ENCODE results near the gene MAP4. TPM values are rescaled to one million over a fixed set of nuclear protein-coding genes. Genes with fewer than 3 reads are reported as not detected.

Gene MAP4
- total and polyA plus RNA-seq, 4 donors, result 110 to 467 (median 266) TPM

GRCh38 chr3:47865192-47865591 lies 151.0 kb downstream of the MAP4 start:
- ATAC-seq (ENCODE audit: low FRiP score) (no peak), DNase-seq (no peak)
- Histone ChIP-seq H3K9me3 (ENCODE audit: control insufficient read depth, low read length) (no peaks in the 10 kb centered on the region), H3K36me3 (ENCODE audit: control insufficient read depth in 1 of 2, insufficient read depth in 2 of 2, low read length in 1 of 2) (peaks cover 1 to 15% of the 10 kb centered on the region in 2 donors), H3K4me1 (ENCODE audit: control insufficient read depth in 1 of 2, insufficient read depth in 2 of 2, low read length in 2 of 2) (no peaks in the 10 kb centered on the region), H3K27me3 (ENCODE audit: control insufficient read depth in 1 of 2, insufficient read depth in 2 of 2, low read length in 1 of 2) (no peaks in the 10 kb centered on the region), H3K27ac (ENCODE audit: low read depth in 1 of 2, low read length in 2 of 2) (no peak overlapping the region), H3K4me3 (ENCODE audit: low read length in 2 of 2) (no peak overlapping the region)
- WGBS, 2 donors, result 49% methylated on average over 3 of the region's 3 CpGs
- intact Hi-C loops (cut with DNase I), result no loop called here

- 87 to 88% methylated on average over 12 of the region's 12 CpGs for WGBS, 2 donors
Observed at GRCh38 chr3:47863391-47864128, 152.7 kb downstream of the MAP4 start.

GRCh38 chr3:47859956-47860605 lies 156.1 kb downstream of the MAP4 start:
- no peak overlapping the region for H3K27ac ChIP-seq (ENCODE audit: low read depth in 1 of 2, low read length in 2 of 2)

More at GRCh38 chr3:47863391-47864128, 152.7 kb downstream of the MAP4 start:
- DNase-seq, result peak in 1 of 2 donors; percentile 30
- Histone ChIP-seq H3K36me3 (ENCODE audit: control insufficient read depth in 1 of 2, insufficient read depth in 2 of 2, low read length in 1 of 2) (peaks cover 0 to 8% of the 10 kb centered on the region in 2 donors), H3K27me3 (ENCODE audit: control insufficient read depth in 1 of 2, insufficient read depth in 2 of 2, low read length in 1 of 2) (no peaks in the 10 kb centered on the region), H3K4me3 (ENCODE audit: low read length in 2 of 2) (no peak overlapping the region), H3K4me1 (ENCODE audit: control insufficient read depth in 1 of 2, insufficient read depth in 2 of 2, low read length in 2 of 2) (no peaks in the 10 kb centered on the region), H3K9me3 (ENCODE audit: control insufficient read depth, low read length) (no peaks in the 10 kb centered on the region), H3K27ac (ENCODE audit: low read depth in 1 of 2, low read length in 2 of 2) (no peak overlapping the region)
- intact Hi-C loops (cut with DNase I), result no loop called here
- no peak for ATAC-seq (ENCODE audit: low FRiP score)

GRCh38 chr3:47857151-47857550 lies 159.1 kb downstream of the MAP4 start:
- H3K36me3 ChIP-seq (ENCODE audit: control insufficient read depth in 1 of 2, insufficient read depth in 2 of 2, low read length in 1 of 2), result peaks cover 0 to 4% of the 10 kb centered on the region in 2 donors
- H3K4me3 ChIP-seq (ENCODE audit: low read length in 2 of 2), result no peak overlapping the region
- no peaks in the 10 kb centered on the region for H3K4me1 ChIP-seq (ENCODE audit: control insufficient read depth in 1 of 2, insufficient read depth in 2 of 2, low read length in 2 of 2)
- DNase-seq (peak in 1 of 2 donors; percentile 26), ATAC-seq (ENCODE audit: low FRiP score) (no peak)
- intact Hi-C loops (cut with DNase I), result no loop called here
- H3K27ac ChIP-seq (ENCODE audit: low read depth in 1 of 2, low read length in 2 of 2), result no peak overlapping the region
- WGBS, 2 donors, result 77 to 78% methylated on average over 2 of the region's 2 CpGs
- no peaks in the 10 kb centered on the region for H3K27me3 ChIP-seq (ENCODE audit: control insufficient read depth in 1 of 2, insufficient read depth in 2 of 2, low read length in 1 of 2)
- no peaks in the 10 kb centered on the region for H3K9me3 ChIP-seq (ENCODE audit: control insufficient read depth, low read length)

More at GRCh38 chr3:47859956-47860605, 156.1 kb downstream of the MAP4 start:
- no peaks in the 10 kb centered on the region for H3K9me3 ChIP-seq (ENCODE audit: control insufficient read depth, low read length)
- H3K4me3 ChIP-seq (ENCODE audit: low read length in 2 of 2), result no peak overlapping the region
- WGBS, 2 donors, result 92 to 94% methylated on average over 4 of the region's 4 CpGs
- no peaks in the 10 kb centered on the region for H3K27me3 ChIP-seq (ENCODE audit: control insufficient read depth in 1 of 2, insufficient read depth in 2 of 2, low read length in 1 of 2)
- intact Hi-C loops (cut with DNase I), result no loop called here
- H3K36me3 ChIP-seq (ENCODE audit: control insufficient read depth in 1 of 2, insufficient read depth in 2 of 2, low read length in 1 of 2), result peaks cover 0 to 4% of the 10 kb centered on the region in 2 donors
- DNase-seq (peak in 1 of 2 donors; percentile 43), ATAC-seq (ENCODE audit: low FRiP score) (no peak)
- no peaks in the 10 kb centered on the region for H3K4me1 ChIP-seq (ENCODE audit: control insufficient read depth in 1 of 2, insufficient read depth in 2 of 2, low read length in 2 of 2)

- Histone ChIP-seq H3K27me3 (ENCODE audit: control insufficient read depth in 1 of 2, insufficient read depth in 2 of 2, low read length in 1 of 2) (no peaks in the 10 kb centered on the region), H3K4me1 (ENCODE audit: control insufficient read depth in 1 of 2, insufficient read depth in 2 of 2, low read length in 2 of 2) (no peaks in the 10 kb centered on the region), H3K4me3 (ENCODE audit: low read length in 2 of 2) (no peak overlapping the region), H3K36me3 (ENCODE audit: control insufficient read depth in 1 of 2, insufficient read depth in 2 of 2, low read length in 1 of 2) (peaks cover 0 to 4% of the 10 kb centered on the region in 2 donors), H3K9me3 (ENCODE audit: control insufficient read depth, low read length) (no peaks in the 10 kb centered on the region), H3K27ac (ENCODE audit: low read depth in 1 of 2, low read length in 2 of 2) (no peak overlapping the region)
- intact Hi-C loops (cut with DNase I), result no loop called here
- ATAC-seq (ENCODE audit: low FRiP score) (no peak), DNase-seq (peak; percentile 66 to 74)
- 79 to 80% methylated on average over 11 of the region's 11 CpGs for WGBS, 2 donors
Observed at GRCh38 chr3:47856669-47857068, 159.5 kb downstream of the MAP4 start.

GRCh38 chr3:47855461-47856383 lies 160.5 kb downstream of the MAP4 start:
- Histone ChIP-seq H3K27me3 (ENCODE audit: control insufficient read depth in 1 of 2, insufficient read depth in 2 of 2, low read length in 1 of 2) (no peaks in the 10 kb centered on the region), H3K36me3 (ENCODE audit: control insufficient read depth in 1 of 2, insufficient read depth in 2 of 2, low read length in 1 of 2) (peaks cover 0 to 4% of the 10 kb centered on the region in 2 donors), H3K4me1 (ENCODE audit: control insufficient read depth in 1 of 2, insufficient read depth in 2 of 2, low read length in 2 of 2) (no peaks in the 10 kb centered on the region), H3K27ac (ENCODE audit: low read depth in 1 of 2, low read length in 2 of 2) (no peak overlapping the region), H3K4me3 (ENCODE audit: low read length in 2 of 2) (no peak overlapping the region), H3K9me3 (ENCODE audit: control insufficient read depth, low read length) (no peaks in the 10 kb centered on the region)
- intact Hi-C loops (cut with DNase I), result no loop called here
- WGBS, 2 donors, result 73 to 76% methylated on average over 21 of the region's 21 CpGs
- peak; percentile 47 for ATAC-seq (ENCODE audit: low FRiP score)
- DNase-seq, result peak in 1 of 2 donors; percentile 74

GRCh38 chr3:47854720-47855455 lies 161.3 kb downstream of the MAP4 start:
- 86 to 89% methylated on average over 14 of the region's 14 CpGs for WGBS, 2 donors
- Histone ChIP-seq H3K4me3 (ENCODE audit: low read length in 2 of 2) (no peak overlapping the region), H3K36me3 (ENCODE audit: control insufficient read depth in 1 of 2, insufficient read depth in 2 of 2, low read length in 1 of 2) (peaks cover 0 to 4% of the 10 kb centered on the region in 2 donors), H3K27me3 (ENCODE audit: control insufficient read depth in 1 of 2, insufficient read depth in 2 of 2, low read length in 1 of 2) (no peaks in the 10 kb centered on the region), H3K9me3 (ENCODE audit: control insufficient read depth, low read length) (no peaks in the 10 kb centered on the region), H3K4me1 (ENCODE audit: control insufficient read depth in 1 of 2, insufficient read depth in 2 of 2, low read length in 2 of 2) (no peaks in the 10 kb centered on the region), H3K27ac (ENCODE audit: low read depth in 1 of 2, low read length in 2 of 2) (no peak overlapping the region)
- DNase-seq, result peak in 1 of 2 donors; percentile 66
- intact Hi-C loops (cut with DNase I), result no loop called here
- ATAC-seq (ENCODE audit: low FRiP score), result no peak

GRCh38 chr3:47854267-47854666 lies 161.9 kb downstream of the MAP4 start:
- H3K9me3 ChIP-seq (ENCODE audit: control insufficient read depth, low read length), result no peaks in the 10 kb centered on the region
- intact Hi-C loops (cut with DNase I), result no loop called here
- WGBS, 2 donors, result 83 to 86% methylated on average over 11 of the region's 11 CpGs
- no peaks in the 10 kb centered on the region for H3K27me3 ChIP-seq (ENCODE audit: control insufficient read depth in 1 of 2, insufficient read depth in 2 of 2, low read length in 1 of 2)
- DNase-seq (no peak), ATAC-seq (ENCODE audit: low FRiP score) (no peak)
- peaks cover 0 to 5% of the 10 kb centered on the region in 2 donors for H3K36me3 ChIP-seq (ENCODE audit: control insufficient read depth in 1 of 2, insufficient read depth in 2 of 2, low read length in 1 of 2)
- H3K4me1 ChIP-seq (ENCODE audit: control insufficient read depth in 1 of 2, insufficient read depth in 2 of 2, low read length in 2 of 2), result no peaks in the 10 kb centered on the region
- H3K27ac ChIP-seq (ENCODE audit: low read depth in 1 of 2, low read length in 2 of 2), result no peak overlapping the region
- H3K4me3 ChIP-seq (ENCODE audit: low read length in 2 of 2), result no peak overlapping the region
